ENCODE data around the gene LCE3A. TPM values are rescaled to one million over a fixed set of nuclear protein-coding genes. Genes with fewer than 3 reads are reported as not detected.

Gene LCE3A
- total and polyA plus RNA-seq, 2 of the 8 experiments (the other 6 are each of a cell fraction or from before 2014, with no cell fraction given), result not detected

- TF ChIP-seq, protein P1, sequence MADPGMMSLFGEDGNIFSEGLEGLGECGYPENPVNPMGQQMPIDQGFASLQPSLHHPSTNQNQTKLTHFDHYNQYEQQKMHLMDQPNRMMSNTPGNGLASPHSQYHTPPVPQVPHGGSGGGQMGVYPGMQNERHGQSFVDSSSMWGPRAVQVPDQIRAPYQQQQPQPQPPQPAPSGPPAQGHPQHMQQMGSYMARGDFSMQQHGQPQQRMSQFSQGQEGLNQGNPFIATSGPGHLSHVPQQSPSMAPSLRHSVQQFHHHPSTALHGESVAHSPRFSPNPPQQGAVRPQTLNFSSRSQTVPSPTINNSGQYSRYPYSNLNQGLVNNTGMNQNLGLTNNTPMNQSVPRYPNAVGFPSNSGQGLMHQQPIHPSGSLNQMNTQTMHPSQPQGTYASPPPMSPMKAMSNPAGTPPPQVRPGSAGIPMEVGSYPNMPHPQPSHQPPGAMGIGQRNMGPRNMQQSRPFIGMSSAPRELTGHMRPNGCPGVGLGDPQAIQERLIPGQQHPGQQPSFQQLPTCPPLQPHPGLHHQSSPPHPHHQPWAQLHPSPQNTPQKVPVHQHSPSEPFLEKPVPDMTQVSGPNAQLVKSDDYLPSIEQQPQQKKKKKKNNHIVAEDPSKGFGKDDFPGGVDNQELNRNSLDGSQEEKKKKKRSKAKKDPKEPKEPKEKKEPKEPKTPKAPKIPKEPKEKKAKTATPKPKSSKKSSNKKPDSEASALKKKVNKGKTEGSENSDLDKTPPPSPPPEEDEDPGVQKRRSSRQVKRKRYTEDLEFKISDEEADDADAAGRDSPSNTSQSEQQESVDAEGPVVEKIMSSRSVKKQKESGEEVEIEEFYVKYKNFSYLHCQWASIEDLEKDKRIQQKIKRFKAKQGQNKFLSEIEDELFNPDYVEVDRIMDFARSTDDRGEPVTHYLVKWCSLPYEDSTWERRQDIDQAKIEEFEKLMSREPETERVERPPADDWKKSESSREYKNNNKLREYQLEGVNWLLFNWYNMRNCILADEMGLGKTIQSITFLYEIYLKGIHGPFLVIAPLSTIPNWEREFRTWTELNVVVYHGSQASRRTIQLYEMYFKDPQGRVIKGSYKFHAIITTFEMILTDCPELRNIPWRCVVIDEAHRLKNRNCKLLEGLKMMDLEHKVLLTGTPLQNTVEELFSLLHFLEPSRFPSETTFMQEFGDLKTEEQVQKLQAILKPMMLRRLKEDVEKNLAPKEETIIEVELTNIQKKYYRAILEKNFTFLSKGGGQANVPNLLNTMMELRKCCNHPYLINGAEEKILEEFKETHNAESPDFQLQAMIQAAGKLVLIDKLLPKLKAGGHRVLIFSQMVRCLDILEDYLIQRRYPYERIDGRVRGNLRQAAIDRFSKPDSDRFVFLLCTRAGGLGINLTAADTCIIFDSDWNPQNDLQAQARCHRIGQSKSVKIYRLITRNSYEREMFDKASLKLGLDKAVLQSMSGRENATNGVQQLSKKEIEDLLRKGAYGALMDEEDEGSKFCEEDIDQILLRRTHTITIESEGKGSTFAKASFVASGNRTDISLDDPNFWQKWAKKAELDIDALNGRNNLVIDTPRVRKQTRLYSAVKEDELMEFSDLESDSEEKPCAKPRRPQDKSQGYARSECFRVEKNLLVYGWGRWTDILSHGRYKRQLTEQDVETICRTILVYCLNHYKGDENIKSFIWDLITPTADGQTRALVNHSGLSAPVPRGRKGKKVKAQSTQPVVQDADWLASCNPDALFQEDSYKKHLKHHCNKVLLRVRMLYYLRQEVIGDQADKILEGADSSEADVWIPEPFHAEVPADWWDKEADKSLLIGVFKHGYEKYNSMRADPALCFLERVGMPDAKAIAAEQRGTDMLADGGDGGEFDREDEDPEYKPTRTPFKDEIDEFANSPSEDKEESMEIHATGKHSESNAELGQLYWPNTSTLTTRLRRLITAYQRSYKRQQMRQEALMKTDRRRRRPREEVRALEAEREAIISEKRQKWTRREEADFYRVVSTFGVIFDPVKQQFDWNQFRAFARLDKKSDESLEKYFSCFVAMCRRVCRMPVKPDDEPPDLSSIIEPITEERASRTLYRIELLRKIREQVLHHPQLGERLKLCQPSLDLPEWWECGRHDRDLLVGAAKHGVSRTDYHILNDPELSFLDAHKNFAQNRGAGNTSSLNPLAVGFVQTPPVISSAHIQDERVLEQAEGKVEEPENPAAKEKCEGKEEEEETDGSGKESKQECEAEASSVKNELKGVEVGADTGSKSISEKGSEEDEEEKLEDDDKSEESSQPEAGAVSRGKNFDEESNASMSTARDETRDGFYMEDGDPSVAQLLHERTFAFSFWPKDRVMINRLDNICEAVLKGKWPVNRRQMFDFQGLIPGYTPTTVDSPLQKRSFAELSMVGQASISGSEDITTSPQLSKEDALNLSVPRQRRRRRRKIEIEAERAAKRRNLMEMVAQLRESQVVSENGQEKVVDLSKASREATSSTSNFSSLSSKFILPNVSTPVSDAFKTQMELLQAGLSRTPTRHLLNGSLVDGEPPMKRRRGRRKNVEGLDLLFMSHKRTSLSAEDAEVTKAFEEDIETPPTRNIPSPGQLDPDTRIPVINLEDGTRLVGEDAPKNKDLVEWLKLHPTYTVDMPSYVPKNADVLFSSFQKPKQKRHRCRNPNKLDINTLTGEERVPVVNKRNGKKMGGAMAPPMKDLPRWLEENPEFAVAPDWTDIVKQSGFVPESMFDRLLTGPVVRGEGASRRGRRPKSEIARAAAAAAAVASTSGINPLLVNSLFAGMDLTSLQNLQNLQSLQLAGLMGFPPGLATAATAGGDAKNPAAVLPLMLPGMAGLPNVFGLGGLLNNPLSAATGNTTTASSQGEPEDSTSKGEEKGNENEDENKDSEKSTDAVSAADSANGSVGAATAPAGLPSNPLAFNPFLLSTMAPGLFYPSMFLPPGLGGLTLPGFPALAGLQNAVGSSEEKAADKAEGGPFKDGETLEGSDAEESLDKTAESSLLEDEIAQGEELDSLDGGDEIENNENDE (IDR thresholded peaks at IDR 0.05; ENCODE audit: insufficient replicate concordance, low read length), result no peak
- no peak for TF ChIP-seq RBBP5 (IDR thresholded peaks at IDR 0.05; ENCODE audit: borderline replicate concordance, low read depth, low read length)
- TF ChIP-seq SP1 (IDR thresholded peaks at IDR 0.05; ENCODE audit: low read depth, low read length), result no peak
- no peak for TF ChIP-seq CREB1 (IDR thresholded peaks at IDR 0.05)
- TF ChIP-seq YY1 (IDR thresholded peaks at IDR 0.05; ENCODE audit: low read depth, low read length), result no peak
- no peak for TF ChIP-seq PHF8 (conservative IDR thresholded peaks at IDR 0.05; ENCODE audit: low read depth, low read length)
- TF ChIP-seq SP4 (IDR thresholded peaks at IDR 0.05; ENCODE audit: low read length), result no peak
- TF ChIP-seq BACH1 (IDR thresholded peaks at IDR 0.05; ENCODE audit: low read length), result no peak
- no peak for TF ChIP-seq EGR1 (IDR thresholded peaks at IDR 0.05; ENCODE audit: borderline replicate concordance, low read depth, low read length)
- TF ChIP-seq KDM4A (IDR thresholded peaks at IDR 0.05; ENCODE audit: low read depth, low read length, severe bottlenecking), result no peak
Measured at GRCh38 chr1:152646656-152647055, 23.8 kb upstream of the LCE3A start (continued).

All from H1 (cell line).